ENCODE measurements around the gene SUCLG2.

SUCLG2 gene

DNA sequence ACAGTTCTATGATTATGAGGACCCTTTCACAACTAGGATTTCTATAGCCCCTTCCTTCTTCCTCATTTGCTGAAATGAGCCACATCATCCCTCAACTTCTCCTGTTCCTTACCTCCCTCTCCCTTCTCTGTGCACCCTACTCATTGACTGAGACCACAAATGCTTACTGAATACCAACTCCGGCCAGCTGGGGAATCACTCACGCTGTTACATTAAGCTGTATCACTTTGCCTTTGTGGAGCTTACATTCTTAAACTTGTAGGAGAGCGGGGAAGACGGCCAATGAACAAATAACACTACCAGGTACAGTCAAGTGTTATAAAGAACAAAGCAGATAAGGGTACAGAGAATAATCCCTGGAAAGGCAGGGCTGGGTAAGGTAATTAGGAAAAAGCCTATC is 5.7 kb downstream of the SUCLG2 start:
- no peak for DNase-seq (ENCODE audit: low read depth in 2 of 2)

DNA sequence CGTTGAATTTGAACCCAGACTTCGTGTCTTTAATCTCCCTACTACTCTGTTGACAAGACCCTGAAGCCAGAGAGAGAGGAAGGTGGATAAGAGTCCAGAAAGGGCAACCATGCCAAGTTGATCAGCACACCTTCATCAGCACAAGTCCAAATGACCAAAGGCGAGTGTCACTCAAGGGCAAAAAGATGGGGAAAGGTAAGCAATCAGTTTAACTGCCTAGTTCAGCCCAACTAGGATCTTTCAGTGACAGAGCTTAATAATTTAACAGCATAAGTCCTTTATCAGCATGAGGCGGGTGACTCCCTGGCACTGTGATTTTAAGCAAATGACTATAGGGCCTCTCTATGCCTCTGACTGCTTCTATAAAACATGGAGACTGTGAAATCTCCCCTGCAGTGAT is 6.2 kb downstream of the SUCLG2 start:
- no peak for DNase-seq (ENCODE audit: low read depth in 2 of 2)

DNA sequence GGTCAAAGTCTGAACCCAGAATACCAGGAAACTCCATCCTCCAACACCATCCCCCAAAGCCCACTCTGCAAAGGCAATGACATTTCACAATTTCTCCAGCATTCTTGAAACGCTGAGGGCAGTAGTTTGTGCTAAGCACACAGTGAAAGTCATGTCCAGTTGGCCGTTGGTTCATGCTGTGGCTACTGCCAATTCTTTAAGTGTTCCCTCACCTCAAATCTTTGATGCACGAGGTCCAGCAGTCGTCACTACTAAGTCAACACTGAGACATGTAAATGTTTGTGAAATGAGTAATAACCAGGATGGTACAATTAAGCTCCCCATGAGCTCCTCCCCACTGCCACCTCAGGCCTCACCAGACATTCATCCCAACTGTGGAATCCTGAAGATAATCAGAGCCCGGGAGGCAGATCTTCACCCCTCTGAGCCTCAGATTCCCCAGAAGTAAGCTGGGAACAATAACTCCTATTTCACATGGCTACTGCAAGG is 7.0 kb downstream of the SUCLG2 start:
- no peak for DNase-seq (ENCODE audit: low read depth in 2 of 2)

DNA sequence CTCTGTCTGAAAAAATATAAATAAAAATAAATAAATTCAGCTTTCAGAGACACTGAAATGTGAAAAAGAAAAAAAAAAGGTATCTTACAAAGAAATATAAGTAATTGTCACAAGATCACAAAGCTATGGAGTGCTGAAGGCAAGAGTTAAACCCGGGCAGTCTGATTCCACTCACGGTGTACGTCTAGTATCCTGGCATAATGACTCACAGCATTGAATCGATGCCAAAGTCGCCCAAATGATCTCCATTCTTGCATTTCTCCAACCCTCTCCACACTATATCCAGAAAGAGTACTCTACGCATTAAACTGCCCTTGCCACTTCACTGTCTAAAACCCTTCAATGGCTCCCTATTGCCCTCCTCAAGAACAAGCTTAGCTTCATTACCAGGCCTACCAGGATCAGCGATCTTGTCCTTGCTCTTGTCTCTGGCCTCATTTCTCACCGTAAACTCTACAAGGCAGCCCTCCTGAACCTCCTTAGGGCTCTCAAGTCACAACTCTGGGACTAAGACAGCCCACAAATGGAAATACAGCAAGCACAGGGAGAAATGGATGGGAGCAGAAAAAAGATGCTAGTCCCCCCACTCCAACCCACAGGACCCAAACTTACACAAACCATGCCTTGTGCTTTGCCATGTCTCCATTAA is 7.7 kb downstream of the SUCLG2 start:
- DNase-seq (ENCODE audit: low read depth in 2 of 2): no peak

DNA sequence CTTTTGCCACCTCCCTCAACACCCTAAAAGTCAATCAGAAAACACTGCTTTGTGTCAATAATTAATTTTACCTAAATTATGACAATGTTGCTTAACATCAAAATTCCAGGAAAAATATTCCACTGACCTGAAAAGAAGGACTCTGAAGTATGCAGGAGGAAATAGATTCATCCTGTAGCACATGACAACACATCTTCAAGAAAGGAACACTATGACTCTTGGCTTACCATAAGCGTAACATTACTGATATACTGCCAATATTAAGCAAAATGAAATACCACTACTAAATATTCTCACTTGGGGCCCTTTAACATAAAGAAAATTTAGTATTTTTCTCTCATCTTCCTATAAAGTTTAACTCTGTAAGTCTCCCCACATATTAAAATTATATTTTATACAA is 9.6 kb downstream of the SUCLG2 start:
- DNase-seq (ENCODE audit: low read depth in 2 of 2): no peak

DNA sequence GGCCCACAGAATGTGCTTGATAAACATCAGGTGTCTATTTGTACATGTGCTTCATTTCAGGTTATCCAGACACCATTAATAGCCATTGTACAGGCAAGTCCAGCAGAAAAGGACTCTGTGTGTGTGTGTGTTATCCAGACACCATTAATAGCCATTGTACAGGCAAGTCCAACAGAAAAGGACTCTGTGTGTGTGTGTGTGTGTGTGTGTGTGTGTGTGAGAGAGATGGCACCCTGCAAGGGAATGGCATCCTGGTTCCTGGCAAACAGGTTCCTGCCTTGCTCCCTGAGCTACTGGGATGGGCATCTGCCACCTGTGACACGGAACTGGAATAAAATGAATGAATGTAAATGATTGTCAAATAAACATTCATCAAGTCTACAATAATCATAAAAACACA is 11.7 kb downstream of the SUCLG2 start:
- no peak for DNase-seq (ENCODE audit: low read depth in 2 of 2)

DNA sequence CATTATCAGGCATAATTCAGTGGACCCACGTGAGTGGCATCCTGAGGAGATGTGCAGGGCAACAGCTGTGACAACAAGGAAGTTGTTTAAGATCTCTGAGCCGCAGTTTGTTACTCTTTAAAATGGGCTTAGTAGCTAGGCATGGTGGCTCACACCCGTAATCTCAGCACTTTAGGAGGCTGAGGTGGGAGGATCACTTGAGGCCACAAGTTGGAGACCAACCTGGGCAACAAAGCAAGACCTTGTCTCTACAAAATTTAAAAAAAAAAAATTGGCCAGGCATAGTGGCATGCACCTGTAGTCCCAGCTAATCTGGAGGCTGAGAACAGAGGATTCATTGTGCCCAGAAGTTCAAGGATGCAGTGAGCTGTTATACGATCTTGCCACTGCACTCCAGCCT is 12.2 kb downstream of the SUCLG2 start:
- DNase-seq (ENCODE audit: low read depth in 2 of 2): no peak

DNA sequence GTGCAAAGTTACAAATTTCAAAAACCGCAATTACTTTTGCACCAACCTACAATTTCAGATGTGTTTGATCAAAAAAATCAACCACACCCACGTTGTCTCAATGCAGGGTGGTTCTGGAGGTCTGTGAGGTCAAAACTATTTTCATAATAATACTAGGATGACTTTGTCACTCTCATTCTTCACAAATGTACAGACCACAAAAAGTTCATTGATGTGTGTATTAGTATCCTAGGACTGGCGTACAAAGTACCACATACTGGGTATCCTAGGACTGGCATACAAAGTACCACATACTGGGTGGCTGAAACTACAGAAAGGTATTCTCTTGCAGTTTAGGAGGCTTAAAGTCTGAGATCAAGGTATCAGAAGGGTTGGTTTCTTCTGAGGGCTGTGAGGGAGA is 13.0 kb downstream of the SUCLG2 start:
- no peak for DNase-seq (ENCODE audit: low read depth in 2 of 2)

DNA sequence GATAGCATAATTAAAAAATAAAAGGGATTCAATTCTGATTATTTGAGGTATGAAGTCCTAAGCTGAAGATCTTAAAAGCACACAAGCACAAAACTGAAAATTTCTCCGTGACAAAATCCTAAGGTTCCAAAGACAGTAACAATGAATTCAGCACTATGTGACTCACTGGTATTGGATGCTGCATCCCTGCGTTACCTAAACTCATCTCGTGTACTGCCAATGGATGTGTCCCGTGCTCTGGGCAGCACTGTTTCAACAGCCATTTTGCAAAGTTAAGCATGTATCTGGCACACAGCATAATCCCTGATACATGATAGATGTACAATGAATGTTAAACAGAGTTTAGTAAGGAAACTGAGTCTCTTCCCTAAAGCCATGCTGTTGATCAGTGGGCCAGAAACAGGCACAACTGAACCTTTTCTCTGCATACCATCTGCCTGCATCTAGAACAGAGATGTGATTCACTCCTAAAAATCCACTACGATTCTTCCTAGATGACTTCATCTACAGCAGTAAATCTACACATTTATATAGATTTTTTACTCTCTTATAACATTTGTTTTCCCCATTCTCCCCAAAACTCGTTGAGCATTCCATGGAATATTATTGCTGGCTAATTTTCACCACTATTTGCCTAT is 14.3 kb downstream of the SUCLG2 start:
- DNase-seq (ENCODE audit: low read depth in 2 of 2): no peak

DNA sequence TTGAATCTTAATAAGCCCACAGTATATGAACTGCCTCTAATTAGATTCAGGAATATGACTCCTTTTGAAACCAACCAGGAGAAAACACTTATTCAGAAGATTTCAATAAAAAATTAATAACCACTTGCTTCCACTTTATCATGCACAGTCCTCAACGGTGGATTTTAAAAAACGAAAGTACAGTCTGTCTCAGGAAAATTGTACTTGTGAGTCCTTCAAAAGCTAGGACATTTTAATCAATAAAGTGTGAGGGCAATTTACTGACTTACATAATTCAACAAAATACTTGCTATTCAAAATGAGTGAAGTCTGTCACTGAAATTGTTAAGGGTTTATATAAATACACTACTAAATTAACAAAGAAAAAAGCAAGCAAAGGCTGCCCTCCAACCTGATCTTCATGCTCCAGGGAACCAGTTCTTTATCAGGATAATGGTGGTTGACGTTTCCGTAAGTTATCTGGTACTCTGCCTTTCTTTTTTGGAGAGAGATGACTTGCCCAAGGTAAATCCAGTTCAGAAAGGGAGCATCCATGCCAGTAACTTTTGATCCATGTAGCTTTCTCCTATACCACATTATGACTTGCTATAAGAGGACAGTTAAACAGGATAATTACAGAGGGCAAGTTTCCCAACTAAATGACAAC is 17.0 kb downstream of the SUCLG2 start:
- no peak for DNase-seq (ENCODE audit: low read depth in 2 of 2)

DNA sequence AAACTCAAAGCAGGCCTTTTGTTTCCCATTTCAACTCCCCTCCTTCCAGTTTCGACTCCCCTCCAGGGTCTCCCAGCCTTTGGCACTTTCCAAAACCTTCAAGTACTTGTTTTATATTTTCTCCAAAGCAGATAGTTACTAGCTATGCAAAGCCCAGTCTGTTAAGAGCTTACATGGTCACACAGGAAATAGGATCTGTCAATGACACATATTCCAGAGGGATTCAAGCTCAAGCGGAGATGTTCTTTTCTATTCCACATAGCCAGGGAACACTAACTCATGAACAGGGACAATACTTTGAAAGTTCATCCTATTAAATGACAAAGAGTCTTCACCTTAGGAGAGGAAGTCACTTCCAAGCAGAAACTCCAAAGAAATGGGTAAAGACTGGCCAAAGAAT is 18.6 kb downstream of the SUCLG2 start:
- DNase-seq (ENCODE audit: low read depth in 2 of 2): no peak

DNA sequence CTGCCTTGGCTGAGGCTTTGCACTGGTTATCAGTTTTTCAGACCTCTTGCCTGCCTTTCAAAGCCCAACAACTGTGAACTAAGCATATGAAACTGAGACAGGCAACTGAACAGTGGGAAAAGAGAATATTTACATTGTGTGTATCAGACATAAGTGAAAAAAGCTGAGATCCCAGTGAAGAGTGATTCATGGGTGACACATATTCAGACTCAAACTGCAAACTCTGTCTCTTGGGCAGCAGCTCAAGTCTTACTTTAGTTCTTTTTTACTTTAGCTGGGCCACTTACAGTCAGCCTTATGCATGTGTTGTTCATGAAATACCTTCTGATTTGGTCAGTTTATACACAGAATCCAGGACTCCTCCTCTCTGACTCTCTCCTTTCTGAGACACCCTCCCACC is 19.2 kb downstream of the SUCLG2 start:
- DNase-seq (ENCODE audit: low read depth in 2 of 2): no peak

DNA sequence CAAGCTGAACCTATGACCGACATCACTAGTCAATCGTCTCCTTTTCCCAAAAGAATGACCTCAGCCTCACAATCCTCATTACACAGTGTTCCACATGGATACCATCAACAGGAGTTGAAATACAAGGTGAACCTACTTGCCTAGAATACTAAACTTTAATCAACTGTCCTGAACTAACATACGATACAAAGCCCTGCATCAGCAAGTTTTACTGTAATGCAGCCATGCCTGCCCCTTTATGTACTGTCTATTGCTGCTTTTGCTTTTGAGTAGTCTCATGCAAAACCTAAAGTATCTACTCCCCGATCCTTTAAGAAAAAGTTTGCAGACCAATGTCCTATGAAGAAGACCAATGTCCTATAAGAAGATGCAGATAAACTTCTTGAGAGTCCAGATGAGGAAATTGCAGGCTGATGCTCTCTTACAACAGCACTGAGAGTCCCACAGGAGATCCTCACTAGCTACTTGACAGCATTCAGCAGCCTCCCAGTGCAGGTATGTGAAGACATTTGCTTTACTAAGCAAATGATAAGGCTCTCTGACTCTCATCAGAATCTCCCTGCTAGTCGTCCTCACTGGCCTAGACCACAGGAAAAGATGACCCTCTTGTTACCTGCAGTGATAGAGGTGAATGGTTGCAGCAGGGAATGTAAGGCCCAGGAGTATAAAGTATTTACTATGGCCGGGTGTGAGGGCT is 23.6 kb downstream of the SUCLG2 start:
- DNase-seq (ENCODE audit: low read depth in 2 of 2): no peak

DNA sequence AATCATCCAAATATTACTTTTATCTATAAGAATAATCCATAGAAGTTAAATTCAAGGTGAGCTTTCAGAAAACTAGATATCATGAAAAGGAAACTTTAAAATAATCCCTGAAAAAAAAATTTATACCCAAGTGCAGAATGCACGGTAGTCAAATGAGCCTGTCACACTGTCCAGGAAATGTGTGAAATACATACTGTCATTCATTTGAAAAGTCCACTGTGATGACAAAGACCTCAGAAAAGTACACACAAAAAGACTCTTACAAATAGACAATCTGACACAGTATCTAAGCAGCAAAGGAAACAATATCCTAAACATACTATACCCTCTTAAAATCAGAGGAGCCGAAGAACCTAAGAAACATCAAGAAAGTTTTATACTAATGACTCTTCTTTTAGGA is 29.7 kb downstream of the SUCLG2 start:
- DNase-seq (ENCODE audit: low read depth in 2 of 2): no peak

DNA sequence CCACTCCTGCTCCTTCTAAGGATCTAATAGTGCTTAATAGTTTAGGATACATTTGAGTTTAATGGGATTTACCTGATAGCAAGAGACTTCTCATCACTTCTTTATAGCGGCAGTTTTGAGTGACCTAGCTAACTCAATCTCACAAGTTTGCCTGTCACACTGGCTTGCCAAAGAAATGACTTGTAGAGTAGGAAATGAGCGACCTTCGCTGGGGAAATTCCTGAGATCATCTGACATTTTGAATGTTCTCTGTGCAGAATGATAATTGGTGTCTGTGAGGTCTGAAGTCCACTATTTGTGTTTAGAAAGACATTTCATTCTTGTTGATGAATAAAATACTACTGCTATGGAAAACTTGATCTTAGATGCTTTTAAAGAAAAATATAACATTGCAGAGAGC is 30.3 kb downstream of the SUCLG2 start:
- no peak for DNase-seq (ENCODE audit: low read depth in 2 of 2)

DNA sequence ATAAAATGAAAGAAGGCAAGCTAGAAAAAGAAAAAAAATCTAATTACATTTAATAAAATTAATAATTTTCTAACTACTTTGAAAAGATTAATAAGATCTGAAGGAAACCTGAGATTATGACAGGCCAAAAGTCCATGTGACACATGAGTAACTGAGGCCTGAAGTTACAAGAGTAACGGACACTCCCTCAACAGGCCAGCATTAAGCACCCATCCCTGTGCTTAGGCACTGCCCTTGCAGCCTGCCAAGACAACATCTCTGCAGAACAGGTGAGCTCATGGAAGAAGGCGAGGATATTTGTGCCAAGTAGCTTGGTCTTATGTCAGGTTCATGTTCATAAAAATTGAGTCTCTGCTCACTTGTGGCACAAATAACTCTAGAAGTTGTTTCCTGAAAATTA is 31.8 kb downstream of the SUCLG2 start:
- no peak for DNase-seq (ENCODE audit: low read depth in 2 of 2)

DNA sequence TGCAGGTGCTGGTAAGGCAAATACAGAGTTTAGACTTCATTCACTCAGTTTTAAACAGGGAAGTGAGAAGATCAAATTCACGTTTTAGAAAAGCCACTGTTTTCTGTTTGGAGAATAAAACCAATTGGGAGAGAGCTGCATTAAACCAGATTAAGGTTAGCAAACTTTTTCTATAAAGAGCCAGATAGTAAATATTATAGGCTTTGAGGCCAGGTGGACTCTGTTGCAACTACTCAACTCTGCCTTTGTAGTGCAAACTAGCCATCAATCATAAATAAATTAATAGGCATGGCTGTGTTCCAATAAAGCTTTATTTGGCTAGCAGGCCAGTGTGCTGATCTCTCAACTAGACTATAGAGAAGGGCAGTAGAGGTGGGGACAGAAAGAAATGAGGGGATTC is 33.5 kb downstream of the SUCLG2 start:
- no peak for DNase-seq (ENCODE audit: low read depth in 2 of 2)

DNA sequence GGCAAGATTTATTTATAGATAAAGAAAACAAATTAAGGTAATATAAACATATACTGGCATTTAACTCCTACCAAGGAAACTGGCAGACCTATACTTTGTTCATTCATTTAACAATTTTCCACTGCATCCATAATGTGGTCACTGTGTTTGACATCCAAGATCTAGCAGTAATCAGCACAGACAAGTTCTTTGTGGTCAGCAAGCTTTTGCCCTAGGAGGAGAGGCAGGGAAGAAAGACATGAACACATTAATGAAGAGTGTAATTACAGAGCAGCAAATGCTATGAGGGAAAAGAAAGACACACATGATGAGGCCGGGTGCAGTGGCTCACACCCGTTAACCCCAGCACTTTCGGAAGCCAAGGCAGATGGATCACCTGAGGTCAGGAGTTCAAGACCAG is 34.4 kb downstream of the SUCLG2 start:
- no peak for DNase-seq (ENCODE audit: low read depth in 2 of 2)

DNA sequence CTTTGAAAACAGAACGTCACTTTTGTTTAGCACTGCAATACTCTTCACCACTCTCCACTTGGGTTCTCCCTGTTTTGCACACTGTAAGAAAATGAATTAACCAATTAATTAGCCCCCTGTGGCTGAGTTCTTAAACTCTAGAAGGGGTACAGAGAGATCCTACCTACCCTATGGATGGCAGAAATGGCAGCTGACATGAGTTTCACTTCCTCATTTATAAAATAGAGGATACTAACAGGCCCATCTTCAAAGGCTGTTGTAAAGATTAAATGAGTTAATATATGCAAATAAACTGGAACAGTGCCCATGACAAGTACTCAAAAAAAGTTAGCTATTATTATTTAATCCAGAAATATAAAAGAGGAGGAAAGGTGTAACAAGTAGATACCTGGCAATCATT is 36.9 kb downstream of the SUCLG2 start:
- no peak for DNase-seq (ENCODE audit: low read depth in 2 of 2)

DNA sequence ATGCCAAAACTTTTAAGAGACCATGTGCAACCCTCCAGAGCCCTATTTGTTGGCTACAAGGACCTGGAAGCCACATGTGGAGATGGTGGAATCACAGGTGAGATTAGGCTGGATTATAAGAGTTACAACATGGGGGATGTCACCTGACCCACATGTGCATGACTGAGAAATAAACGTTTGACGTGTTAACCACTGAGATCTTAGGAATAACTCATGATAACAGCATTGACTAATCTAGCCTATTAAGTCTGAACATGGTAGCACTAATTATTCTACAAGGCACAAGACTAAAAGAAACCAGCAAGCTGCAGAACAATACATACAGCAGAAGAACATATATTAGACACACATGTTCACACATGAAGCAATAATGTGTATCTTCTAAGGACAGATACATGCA is 38.4 kb downstream of the SUCLG2 start:
- no peak for DNase-seq (ENCODE audit: low read depth in 2 of 2)

DNA sequence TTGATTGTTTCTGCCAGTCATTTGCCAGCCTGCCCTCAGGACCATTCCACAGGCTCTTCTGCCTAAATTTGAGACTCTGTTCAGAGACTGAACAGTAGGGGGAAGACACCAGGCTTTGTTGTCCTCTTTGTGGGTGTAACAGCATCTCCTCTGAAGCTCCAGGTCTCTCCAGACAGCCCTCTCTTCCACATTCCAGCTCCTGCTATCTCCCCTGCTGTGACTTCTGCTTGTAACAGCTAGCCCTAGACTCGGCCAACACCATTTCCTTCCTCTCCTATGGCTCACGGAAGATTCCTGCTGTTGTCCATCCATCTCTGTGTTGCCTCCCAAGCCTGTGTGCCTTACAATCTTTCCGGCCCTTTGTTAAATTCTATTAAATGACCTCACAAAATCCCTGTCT is 40.2 kb downstream of the SUCLG2 start:
- no peak for DNase-seq (ENCODE audit: low read depth in 2 of 2)

DNA sequence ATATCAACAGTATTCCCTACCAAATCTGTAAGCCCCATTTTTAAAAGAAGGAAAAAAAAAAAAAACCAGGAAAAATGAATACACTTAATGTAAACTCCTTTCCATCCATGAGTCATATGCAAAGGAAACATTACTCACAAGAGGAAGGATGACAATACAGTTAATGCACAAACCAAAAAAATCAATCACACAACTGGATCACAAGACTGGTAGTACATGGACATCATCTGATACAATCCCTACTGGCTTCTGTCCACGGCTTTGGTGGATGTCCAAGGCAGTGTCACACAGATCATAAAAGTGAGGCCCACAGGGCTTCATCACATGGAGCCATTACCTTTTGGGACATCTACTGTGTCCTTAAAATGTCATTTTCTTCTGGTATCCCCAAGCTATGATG is 44.0 kb downstream of the SUCLG2 start:
- DNase-seq (ENCODE audit: low read depth in 2 of 2): no peak

DNA sequence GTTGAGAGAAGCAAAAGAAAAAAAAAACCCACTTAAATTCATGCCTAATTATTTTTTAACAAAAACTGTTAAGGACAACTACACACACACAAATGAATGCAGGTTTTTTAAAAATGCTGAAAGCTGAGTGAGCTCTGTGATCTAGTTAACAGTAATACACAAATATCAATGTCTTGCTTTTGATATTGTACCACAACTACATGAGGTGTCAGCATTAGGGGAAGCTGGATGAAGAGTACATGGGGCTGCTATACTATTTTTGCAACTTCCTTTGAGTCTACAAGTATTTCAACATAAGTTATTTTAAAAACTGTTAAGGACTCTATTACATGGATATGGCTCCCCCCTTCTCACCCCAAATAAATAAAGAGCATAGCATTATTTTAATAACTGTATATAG is 44.7 kb downstream of the SUCLG2 start:
- DNase-seq (ENCODE audit: low read depth in 2 of 2): no peak
